IMR-90 (cell line): ENCODE results near the gene TSPAN33. TPM values are rescaled to one million over a fixed set of nuclear protein-coding genes. Genes with fewer than 3 reads are reported as not detected.

Experiments
- ATAC-seq: fragments of 200-7000 bp; cut with Tn5 transposase; 2 replicates; pipeline ENCODE4 v1.9.1; 2020; ENCODE audit warnings: low read depth, mild to moderate bottlenecking, moderate library complexity
- BruUV-seq: library from RNA; stranded (reverse); fragments of 400-500 nt; replicated peaks from 2 replicates; lab custom pipeline; 2021; lab: Mats Ljungman, UMichigan
- CTCF ChIA-PET: fragments of 300-600 bp; formaldehyde crosslinking; extraction: SDS; loops from one replicate; lab custom pipeline; 2021; ENCODE audit warnings: antibody characterized with exemption; lab: Yijun Ruan, JAX
- POLR2A ChIA-PET: fragments of 300-600 bp; sonication (Branson Sonifier 250); formaldehyde crosslinking; loops from one replicate; lab custom pipeline; 2022; ENCODE audit warnings: antibody characterized with exemption; ENCODE audit not compliant: unreplicated experiment; lab: Charles Lee
- DNase-seq: peaks from one replicate; pipeline ENCODE4 v3.0.0; 2013
- H2AFZ ChIP-seq: replicated peaks from 2 replicates; pipeline ENCODE3; 2013; ENCODE audit warnings: low read length, mild to moderate bottlenecking; ENCODE audit not compliant: poor library complexity
- H2AK5ac ChIP-seq: 2 replicates; pipeline ENCODE4 v1.6.1; 2013; ENCODE audit warnings: low read depth, low read length, inconsistent platforms
- H2AK9ac ChIP-seq: replicated peaks from 2 replicates; pipeline ENCODE3; 2013; ENCODE audit warnings: mild to moderate bottlenecking, low read depth, low read length, moderate library complexity; ENCODE audit not compliant: poor library complexity
- H2BK120ac ChIP-seq: 2 replicates; pipeline ENCODE4 v1.6.1; 2013; ENCODE audit warnings: low read depth, low read length, inconsistent platforms
- H2BK15ac ChIP-seq: 3 replicates; pipeline ENCODE4 v1.6.1; 2013; ENCODE audit warnings: low read depth, low read length, inconsistent platforms
- H2BK20ac ChIP-seq: 2 replicates; pipeline ENCODE4 v1.6.1; 2013; ENCODE audit warnings: low read depth, mild to moderate bottlenecking, inconsistent platforms, low read length, moderate library complexity
- H2BK5ac ChIP-seq: 2 replicates; pipeline ENCODE4 v1.6.1; 2013; ENCODE audit warnings: mild to moderate bottlenecking, low read depth, low read length, inconsistent platforms; ENCODE audit not compliant: poor library complexity, severe bottlenecking
- H3K14ac ChIP-seq: replicated peaks from 2 replicates; pipeline ENCODE4 v1.6.1; 2013; ENCODE audit warnings: low read depth, low read length, inconsistent platforms
- H3K18ac ChIP-seq: 2 replicates; pipeline ENCODE4 v1.6.1; 2013; ENCODE audit warnings: low read depth, low read length, control low read depth
- H3K23ac ChIP-seq: 2 replicates; pipeline ENCODE4 v1.6.1; 2013; ENCODE audit warnings: low read depth, low read length, inconsistent platforms
- H3K27ac ChIP-seq: 2 replicates; pipeline ENCODE4 v1.5.1; 2013; ENCODE audit warnings: mild to moderate bottlenecking, control low read depth, low read length; ENCODE audit not compliant: insufficient read depth
- H3K27me3 ChIP-seq: 2 replicates; pipeline ENCODE4 v1.6.1; 2013; ENCODE audit warnings: low read length; ENCODE audit not compliant: control insufficient read depth, insufficient read depth
- H3K36me3 ChIP-seq: 2 replicates; pipeline ENCODE4 v1.6.1; 2013; ENCODE audit warnings: low read length, mixed read lengths; ENCODE audit not compliant: control insufficient read depth, insufficient read depth
- H3K4ac ChIP-seq: 2 replicates; pipeline ENCODE4 v1.6.1; 2013; ENCODE audit warnings: low read depth, low read length, inconsistent platforms
- H3K4me1 ChIP-seq: 2 replicates; pipeline ENCODE4 v1.6.1; 2013; ENCODE audit warnings: low read length, mixed read lengths; ENCODE audit not compliant: control insufficient read depth, insufficient read depth
- H3K4me2 ChIP-seq: 2 replicates; pipeline ENCODE4 v1.6.1; 2013; ENCODE audit warnings: low read depth, mild to moderate bottlenecking, control low read depth, low read length, moderate library complexity
- H3K4me3 ChIP-seq: 2 replicates; pipeline ENCODE4 v1.5.1; 2013; ENCODE audit warnings: low read depth, mild to moderate bottlenecking, control low read depth, low read length, moderate library complexity; ENCODE audit not compliant: insufficient read depth
- H3K56ac ChIP-seq: 2 replicates; pipeline ENCODE4 v1.6.1; 2013; ENCODE audit warnings: low read length, inconsistent platforms; ENCODE audit not compliant: insufficient read depth; ENCODE audit errors: extremely low read depth
- H3K79me1 ChIP-seq, 2 experiments: 2 replicates each; pipeline ENCODE4 v1.6.1; 2013; ENCODE audit warnings: low read length in 2 of 2, inconsistent platforms in 1 of 2, low read depth in 1 of 2
- H3K9ac ChIP-seq: 2 replicates; pipeline ENCODE4 v1.6.1; 2013; ENCODE audit warnings: low read depth, low read length, control low read depth
- H3K9me1 ChIP-seq: 2 replicates; pipeline ENCODE4 v1.6.1; 2013; ENCODE audit warnings: low read length, inconsistent platforms; ENCODE audit not compliant: insufficient read depth
- H3K9me3 ChIP-seq: 2 replicates; pipeline ENCODE4 v1.6.1; 2013; ENCODE audit warnings: low read length; ENCODE audit not compliant: control insufficient read depth, insufficient read depth
- H4K20me1 ChIP-seq: 2 replicates; pipeline ENCODE4 v1.6.1; 2013; ENCODE audit warnings: low read length, inconsistent platforms; ENCODE audit not compliant: insufficient read depth
- H4K5ac ChIP-seq: 2 replicates; pipeline ENCODE4 v1.6.1; 2013; ENCODE audit warnings: mild to moderate bottlenecking, low read depth, low read length, control low read depth
- H4K8ac ChIP-seq, 2 experiments: 2 replicates each; pipeline ENCODE4 v1.6.1; 2013; ENCODE audit warnings: low read depth in 2 of 2, low read length in 2 of 2, control low read depth in 1 of 2, inconsistent platforms in 1 of 2
- H4K91ac ChIP-seq: 2 replicates; pipeline ENCODE4 v1.6.1; 2013; ENCODE audit warnings: low read depth, low read length, inconsistent platforms; ENCODE audit not compliant: insufficient read depth
- BHLHE40 ChIP-seq: fragments of 150-350 bp; IDR thresholded peaks from 2 replicates; pipeline ENCODE4 v1.6.1; 2016; ENCODE audit warnings: mild to moderate bottlenecking, low read depth, low read length
- CHD1 ChIP-seq: IDR thresholded peaks from 2 replicates; pipeline ENCODE4 v1.6.1; 2012; ENCODE audit warnings: low read depth, low read length, improper control_type of control experiment
- FOS ChIP-seq: fragments of 150-350 bp; IDR thresholded peaks from 2 replicates; pipeline ENCODE4 v1.6.1; 2016; ENCODE audit warnings: low read depth, low read length
- MAFK ChIP-seq: IDR thresholded peaks from 2 replicates; pipeline ENCODE4 v1.6.1; 2012; ENCODE audit warnings: low read depth, low read length, improper control_type of control experiment
- MAZ ChIP-seq: IDR thresholded peaks from 2 replicates; pipeline ENCODE4 v1.6.1; 2012; ENCODE audit warnings: low read depth, mild to moderate bottlenecking, low read length, improper control_type of control experiment, moderate library complexity, borderline replicate concordance
- MXI1 ChIP-seq: IDR thresholded peaks from 2 replicates; pipeline ENCODE4 v1.6.1; 2012; ENCODE audit warnings: low read depth, mild to moderate bottlenecking, low read length, moderate library complexity, borderline replicate concordance
- NFE2L2 ChIP-seq: fragments of 150-350 bp; IDR thresholded peaks from 2 replicates; pipeline ENCODE4 v1.6.1; 2016; ENCODE audit warnings: low read depth, mild to moderate bottlenecking, low read length
- POLR2A ChIP-seq: IDR thresholded peaks from 2 replicates; pipeline ENCODE4 v1.6.1; 2012; ENCODE audit warnings: mild to moderate bottlenecking, low read depth, low read length
- RAD21 ChIP-seq: IDR thresholded peaks from 2 replicates; pipeline ENCODE4 v1.6.1; 2012; ENCODE audit warnings: low read length, improper control_type of control experiment
- WGBS, 2 experiments: methylation state at CpG; one replicate each; pipeline versions ENCODE4 v1.1.5 to v1.1.7; 2013; ENCODE audit warnings: missing lambda C conversion rate in 2 of 2; ENCODE audit not compliant: insufficient read length in 1 of 2; ENCODE audit errors: extremely low coverage in 2 of 2; 5-methylcytosine and 5-hydroxymethylcytosine counted together
- dilution Hi-C: fragments of 300-500 bp; cut with HindIII; formaldehyde crosslinking; loops from one replicate; pipeline ENCODE4 v1.14.3; 2018; ENCODE audit warnings: low sequenced_read_pairs; ENCODE audit not compliant: unreplicated experiment
- in situ Hi-C: fragments of 300-500 bp; cut with MboI; formaldehyde crosslinking; loops from 3 replicates; pipeline ENCODE4 v1.14.3; 2019; ENCODE audit warnings: low sequenced_read_pairs, inconsistent platforms, mixed read lengths
- intact Hi-C: fragments of 100-400 bp; cut with micrococcal nuclease; formaldehyde crosslinking; loops from 2 replicates; pipeline ENCODE4 v1.10.0; 2022
- polyA plus RNA-seq, 3 experiments: library from polyadenylated mRNA; depleted of rRNA; stranded (reverse); fragments of >200 nt; gene quantifications; 2 replicates each; pipeline ENCODE4 v1.2.3, GENCODE V29; 2012; ENCODE audit warnings: low replicate concordance in 1 of 3
- total RNA-seq: library from RNA; depleted of rRNA; stranded (reverse); fragments of >200 nt; gene quantifications from 2 replicates; pipeline ENCODE4 v1.2.3, GENCODE V29; 2012
- TF ChIP-seq, protein P1 (sequence below): fragments of 150-350 bp; IDR thresholded peaks from 2 replicates; pipeline ENCODE4 v1.6.1; 2016; ENCODE audit warnings: low read depth, mild to moderate bottlenecking, low read length, moderate library complexity, borderline replicate concordance
- TF ChIP-seq, protein P2 (sequence below): fragments of 150-350 bp; IDR thresholded peaks from 2 replicates; pipeline ENCODE4 v1.6.1; 2017; ENCODE audit warnings: mild to moderate bottlenecking, antibody characterized with exemption, low read length, low read depth

Gene TSPAN33
- total and polyA plus RNA-seq, 2 of the 4 experiments (the other 2 are of a cell fraction) = 0.17 to 0.36 TPM

- Histone ChIP-seq H2BK20ac (no peak overlapping the region), H2BK15ac (no peak overlapping the region), H2AFZ (no peak overlapping the region), H3K27ac (no peak overlapping the region), H3K27me3 (peaks cover 81% of the 10 kb centered on the region), H4K20me1 (no peaks in the 10 kb centered on the region), H3K9ac (no peak overlapping the region), H3K9me1 (no peaks in the 10 kb centered on the region), H3K18ac (no peak overlapping the region), H4K5ac (no peak overlapping the region), H3K56ac (no peak overlapping the region), H2BK5ac (no peak overlapping the region), H3K9me3 (0 out of 2 replicates have a peak, but pooled peaks cover 2% of the 10 kb centered on the region), H4K91ac (no peak overlapping the region), H2AK9ac (no peak overlapping the region), H4K8ac (no peak overlapping the region), H3K79me1 (no peaks in the 10 kb centered on the region), H3K4me2 (no peak overlapping the region), H3K4ac (no peak overlapping the region), H2BK120ac (no peak overlapping the region), H3K23ac (no peak overlapping the region), H3K36me3 (no peaks in the 10 kb centered on the region), H3K4me3 (no peak overlapping the region), H3K14ac (no peak overlapping the region), H3K4me1 (no peaks in the 10 kb centered on the region), H2AK5ac (no peak overlapping the region)
- ChIA-PET POLR2A (no interaction called here), CTCF (no interaction called here)
- TF ChIP-seq BHLHE40 = no peak
- TF ChIP-seq RAD21 = no peak
- no peak for TF ChIP-seq FOS
- TF ChIP-seq, protein P1, sequence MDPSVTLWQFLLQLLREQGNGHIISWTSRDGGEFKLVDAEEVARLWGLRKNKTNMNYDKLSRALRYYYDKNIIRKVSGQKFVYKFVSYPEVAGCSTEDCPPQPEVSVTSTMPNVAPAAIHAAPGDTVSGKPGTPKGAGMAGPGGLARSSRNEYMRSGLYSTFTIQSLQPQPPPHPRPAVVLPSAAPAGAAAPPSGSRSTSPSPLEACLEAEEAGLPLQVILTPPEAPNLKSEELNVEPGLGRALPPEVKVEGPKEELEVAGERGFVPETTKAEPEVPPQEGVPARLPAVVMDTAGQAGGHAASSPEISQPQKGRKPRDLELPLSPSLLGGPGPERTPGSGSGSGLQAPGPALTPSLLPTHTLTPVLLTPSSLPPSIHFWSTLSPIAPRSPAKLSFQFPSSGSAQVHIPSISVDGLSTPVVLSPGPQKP = no peak
- no peak for TF ChIP-seq POLR2A
- TF ChIP-seq, protein P2, sequence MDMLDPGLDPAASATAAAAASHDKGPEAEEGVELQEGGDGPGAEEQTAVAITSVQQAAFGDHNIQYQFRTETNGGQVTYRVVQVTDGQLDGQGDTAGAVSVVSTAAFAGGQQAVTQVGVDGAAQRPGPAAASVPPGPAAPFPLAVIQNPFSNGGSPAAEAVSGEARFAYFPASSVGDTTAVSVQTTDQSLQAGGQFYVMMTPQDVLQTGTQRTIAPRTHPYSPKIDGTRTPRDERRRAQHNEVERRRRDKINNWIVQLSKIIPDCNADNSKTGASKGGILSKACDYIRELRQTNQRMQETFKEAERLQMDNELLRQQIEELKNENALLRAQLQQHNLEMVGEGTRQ = no peak
- no peak for TF ChIP-seq NFE2L2
- no peak for TF ChIP-seq MXI1
- TF ChIP-seq CHD1 = no peak
- TF ChIP-seq MAZ = no peak
- TF ChIP-seq MAFK = no peak
- intact Hi-C loops = no loop called here
- ATAC-seq (no peak), DNase-seq (no peak)
- in situ Hi-C loops = no loop called here
- no CpG with 5 or more reads among the region's 8 CpGs for WGBS, 2 experiments
- dilution Hi-C loops = no loop called here
- no TSS peak for BruUV-seq
Observed at GRCh38 chr7:129149511-129149910, 5.0 kb downstream of the TSPAN33 start.
